ENCODE results near the gene LITAFD.
"Not testable (repeated sequence)": the region's sequence is repeated elsewhere in the genome, so short reads cannot be mapped to it uniquely, and the experiment has no call there.

Gene LITAFD

DNA sequence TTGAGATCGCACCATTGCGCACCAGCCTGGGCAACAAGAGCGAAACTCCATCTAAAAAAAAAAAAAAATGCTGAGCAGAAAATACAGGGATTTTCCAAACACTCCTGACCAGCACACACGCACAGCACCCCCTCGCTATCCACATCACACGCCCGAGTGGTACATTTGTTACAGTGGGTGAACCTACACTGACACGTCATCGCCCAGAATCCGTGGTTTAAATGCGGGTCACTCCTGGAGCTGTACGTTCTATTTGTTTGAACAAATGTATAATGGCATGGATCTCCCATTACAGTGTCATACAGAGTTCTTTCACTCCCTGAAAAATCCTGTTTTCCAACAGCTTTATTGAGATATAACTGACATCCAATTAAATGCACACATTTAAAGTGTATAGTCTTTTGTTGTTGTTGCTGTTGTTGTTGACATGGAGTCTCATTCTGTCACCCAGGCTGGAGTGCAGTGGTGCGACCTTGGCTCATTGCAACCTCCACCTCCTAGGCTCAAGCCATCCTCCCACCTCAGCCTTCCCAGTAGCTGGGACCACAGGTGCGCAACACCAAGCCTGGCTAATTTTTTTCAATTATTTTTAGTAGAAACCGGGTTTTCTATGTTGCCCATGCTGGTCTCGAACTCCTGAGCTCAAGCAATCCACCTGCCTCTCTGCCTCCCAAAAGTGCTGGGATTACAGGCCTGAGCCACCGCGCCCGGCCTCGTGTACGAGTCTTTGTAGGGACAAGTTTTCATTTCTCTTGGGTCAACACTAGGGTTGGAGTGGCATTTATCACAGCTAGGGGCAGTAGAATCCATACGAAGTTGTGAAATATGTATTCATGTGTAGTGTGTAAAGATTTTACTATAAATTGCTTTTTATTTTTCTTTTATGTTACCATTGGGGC is 8.9 kb upstream of the LITAFD start:
- DNase-seq: no peak

DNA sequence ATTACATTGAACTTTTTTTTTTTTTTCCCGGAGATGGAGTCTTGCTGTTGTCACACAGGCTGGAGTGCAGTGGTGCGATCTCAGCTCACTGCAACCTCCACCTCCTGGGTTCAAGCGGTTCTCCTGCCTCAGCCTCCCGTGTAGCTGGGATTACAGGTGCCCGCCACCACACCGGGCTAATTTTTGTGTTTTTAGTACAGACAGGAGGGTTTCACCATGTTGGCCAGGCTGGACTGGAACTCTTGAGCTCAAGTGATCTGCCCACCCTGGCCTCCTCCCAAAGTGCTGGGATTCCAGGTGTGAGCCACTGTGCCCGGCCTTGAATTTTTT is 8.3 kb upstream of the LITAFD start:
- not testable (repeated sequence) for DNase-seq

DNA sequence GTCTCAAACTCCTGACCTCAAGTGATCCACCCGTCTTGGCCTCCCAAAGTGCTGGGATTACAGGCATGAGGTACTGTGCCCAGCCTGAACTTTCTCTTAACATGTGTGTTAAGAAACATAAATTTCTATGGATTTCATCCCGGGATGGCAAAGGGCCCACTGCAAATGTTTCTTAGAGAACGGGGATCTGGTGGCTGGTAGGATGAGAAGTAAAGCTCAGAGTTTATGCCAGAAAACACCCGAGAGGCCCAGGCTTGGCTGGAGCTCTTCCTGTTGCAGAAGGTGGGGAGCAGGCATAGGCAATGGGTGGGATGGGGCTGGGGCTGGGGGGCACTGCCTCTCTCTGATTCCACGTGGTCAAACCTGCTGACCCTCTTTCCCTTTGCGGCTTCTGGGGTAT is 7.8 kb upstream of the LITAFD start:
- no peak for DNase-seq

DNA sequence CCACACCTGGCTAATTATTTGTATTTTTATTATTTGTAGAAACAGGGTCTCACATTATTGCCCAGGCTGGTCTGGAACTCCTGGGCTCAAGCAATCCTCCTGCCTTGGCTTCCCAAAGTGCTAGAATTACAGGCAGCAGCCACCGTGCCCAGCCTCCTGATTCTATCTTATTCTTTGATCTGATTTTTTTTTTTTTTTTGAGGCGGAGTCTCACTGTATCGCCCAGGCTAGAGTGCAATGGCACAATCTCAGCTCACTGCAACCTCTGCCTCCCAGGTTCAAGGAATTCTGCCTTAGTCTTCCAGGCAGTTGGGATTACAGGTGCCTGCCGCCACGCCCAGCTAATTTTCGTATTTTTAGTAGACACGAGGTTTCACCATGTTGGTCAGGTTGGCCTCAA is 6.8 kb upstream of the LITAFD start:
- not testable (repeated sequence) for DNase-seq

DNA sequence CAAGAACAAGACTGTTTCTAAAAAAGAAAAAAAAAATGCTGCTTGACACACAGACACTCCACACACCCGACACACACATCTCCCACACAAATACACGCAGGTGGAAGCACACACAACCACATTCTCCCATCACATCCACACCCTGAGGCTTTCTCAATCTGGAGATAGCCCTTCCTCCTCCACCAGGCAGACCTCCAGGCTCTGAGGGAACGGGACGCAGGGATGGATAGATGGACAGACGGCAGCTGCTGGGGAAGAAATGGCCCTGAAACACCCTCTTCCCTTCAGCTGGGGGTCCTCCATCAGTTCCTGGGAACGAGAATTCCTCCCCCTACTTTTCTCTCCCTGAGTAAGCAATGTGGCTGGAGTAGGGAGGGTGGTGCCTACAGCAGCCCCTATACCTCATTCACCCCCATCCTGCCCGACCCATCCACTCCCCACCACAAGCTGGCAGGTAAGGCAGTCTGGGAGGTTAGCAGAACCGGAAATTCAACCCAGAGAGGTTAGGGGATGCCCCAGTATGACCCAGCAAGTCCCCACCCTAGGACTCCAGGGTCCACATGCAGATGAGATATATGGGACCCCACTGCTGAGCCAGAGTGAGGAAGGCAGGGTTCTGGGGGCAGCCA is 4.1 kb upstream of the LITAFD start:
- DNase-seq: no peak

DNA sequence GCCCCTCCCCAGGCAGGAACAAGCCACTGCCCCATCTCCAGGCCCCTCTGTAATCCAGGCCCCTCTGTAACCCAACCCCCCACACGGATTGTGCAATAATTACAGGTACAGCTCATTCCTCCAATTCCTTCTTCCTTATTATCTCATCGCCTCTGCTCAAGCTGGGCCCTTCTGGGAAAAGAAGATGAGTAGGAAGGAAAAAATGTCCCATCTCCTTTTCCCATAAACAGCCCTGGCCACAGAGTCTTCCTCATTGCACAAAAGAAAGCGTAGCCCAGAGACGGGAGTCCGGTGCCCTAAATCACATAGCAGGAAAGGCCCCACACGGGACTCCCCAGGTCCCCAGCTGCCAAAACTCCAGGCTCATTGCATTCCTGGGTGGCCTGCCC is 3.6 kb upstream of the LITAFD start:
- DNase-seq: no peak

DNA sequence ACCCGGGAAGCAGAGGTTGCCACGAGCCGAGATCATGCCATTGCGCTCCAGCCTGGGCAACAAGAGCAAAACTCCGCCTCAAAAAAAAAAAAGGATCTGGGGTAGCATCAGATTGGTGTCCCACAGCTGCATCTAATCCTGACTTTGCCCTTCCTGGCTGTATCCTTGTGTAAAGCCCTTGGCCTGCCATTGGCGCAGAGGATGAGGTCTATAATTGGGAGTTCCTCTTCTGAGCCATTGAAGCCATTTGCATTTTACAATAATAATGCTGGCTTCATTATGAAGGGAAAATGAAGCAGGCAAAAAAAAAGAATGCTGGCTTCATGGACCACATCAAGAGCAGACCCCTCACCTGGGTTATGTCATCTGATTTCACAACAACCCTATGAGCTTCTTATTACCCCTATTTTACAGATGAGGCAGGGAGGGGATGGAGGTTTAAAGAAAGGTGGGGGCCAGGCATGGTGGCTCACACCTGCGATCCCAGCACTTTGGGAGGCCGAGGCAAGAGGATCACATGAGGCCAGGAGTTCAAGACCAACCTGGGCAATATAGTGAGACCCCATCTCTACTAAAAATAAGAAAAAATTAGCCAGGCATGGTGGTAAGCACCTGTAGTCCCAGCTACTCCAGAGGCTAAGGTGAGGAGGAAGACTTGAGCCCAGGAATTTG is 1.2 kb upstream of the LITAFD start:
- no peak for DNase-seq

DNA sequence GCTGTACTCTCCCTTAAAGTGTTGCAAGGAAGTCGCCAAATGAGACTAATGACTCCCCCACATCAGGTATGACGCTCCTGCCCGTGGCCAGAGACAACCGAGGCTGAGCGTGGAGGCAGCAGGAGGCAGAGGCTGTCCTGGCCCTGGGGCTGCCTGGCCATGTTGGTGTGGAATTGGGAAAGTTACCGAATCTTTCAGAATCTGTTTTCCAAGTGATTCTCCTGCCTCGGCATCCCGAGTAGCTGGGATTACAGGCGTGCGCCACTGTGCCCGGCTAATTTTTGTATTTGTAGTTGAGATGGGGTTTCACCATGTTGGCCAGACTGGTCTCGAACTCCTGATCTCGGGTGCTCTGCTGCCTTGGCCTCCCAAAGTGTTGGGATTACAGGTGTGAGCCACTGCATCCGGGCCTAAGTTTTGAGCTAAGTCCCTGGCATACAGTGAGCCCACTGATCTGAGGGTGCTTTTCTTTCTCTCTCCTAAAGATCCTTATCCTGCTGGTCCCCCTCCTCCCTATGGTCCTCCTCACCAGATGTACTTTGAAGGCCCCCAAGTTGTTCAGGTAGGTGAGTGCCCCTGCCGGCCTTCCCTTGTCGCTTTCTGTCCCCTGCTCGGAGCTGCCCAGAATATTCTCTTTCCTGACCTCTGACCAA is 700 bp downstream of the LITAFD start:
- DNase-seq: no peak

DNA sequence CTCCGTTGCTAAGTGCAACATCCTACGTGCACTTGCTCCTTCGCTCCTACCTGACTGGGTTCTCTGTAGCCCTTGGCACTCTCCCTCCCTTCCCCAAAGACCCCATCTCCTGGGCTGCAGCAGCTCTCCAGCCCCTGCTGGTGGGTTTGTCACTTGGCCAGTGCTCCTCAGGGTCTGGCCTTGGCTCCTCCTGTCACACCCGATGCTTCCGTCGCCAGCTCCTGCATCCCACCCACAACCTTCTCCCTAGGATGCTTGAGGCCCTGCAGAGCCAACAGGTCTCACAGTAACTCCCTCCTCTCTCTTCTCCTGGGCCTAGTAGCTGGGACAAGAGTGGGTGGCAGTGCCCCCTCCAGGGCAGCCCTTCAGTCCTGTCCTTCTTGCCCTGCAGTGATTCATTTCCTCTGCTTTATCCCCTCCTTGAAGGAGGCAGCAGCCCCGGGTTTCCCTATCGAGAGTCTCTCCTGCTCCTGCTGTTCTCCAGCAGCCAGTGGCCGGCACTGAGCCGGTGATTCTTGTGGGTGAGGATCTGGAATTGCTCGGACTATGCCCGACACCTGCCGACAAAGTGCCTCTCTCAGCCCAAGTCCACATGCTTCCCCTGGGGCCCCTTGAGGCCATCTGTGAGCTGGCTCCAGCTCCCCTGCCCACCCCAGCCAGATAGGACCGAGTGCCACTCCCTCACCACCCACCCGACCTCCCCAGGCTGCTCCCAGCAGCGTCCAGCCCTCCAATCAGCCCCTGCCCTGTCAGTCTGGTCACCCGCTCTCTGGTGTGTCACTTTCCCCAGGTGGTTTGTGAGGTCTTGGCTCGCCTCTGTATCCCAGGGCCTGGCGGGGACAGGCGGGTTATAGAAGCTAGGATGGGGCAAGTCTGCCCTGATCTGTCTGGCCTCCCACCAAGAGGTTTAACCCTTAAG is 3.8 kb downstream of the LITAFD start:
- no peak for DNase-seq

DNA sequence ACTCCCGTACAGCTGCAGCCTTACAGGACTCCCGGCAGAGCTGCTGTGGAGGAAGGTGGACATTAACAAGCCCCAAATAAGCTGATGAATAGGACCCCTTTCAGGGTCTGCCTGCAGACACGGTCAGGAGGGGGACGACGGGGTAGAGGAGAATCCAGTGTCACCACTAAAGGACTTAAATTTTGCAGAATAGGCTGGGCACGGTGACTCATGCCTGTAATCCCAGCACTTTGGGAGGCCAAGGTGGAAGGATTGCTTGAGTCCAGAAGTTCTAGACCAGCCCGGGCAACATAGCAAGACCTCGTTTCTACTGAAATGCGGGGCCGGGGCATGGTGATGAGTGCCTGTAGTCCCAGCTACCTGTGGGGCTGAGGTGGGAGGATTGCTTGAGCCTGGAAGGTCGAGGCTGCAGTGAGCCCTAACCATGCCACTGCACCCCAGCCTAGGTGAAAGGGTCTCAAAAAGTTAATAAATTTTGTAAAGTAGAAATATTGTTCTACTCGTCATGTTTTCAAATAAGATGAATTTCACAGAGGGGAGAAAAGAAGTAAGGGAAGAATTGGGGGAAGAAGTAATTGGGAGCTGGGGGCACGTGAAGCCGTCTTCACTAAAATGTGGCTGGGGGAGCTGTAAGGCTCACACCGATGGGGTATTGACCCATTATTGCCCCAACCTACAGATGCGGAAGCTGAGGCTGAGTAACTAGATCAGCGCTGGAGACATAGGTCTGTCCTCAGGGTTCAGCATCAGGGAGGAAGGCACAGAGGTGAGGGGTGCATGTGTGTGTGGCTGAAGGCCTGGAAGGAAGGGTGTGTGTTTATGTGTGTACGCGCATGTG is 4.7 kb downstream of the LITAFD start:
- DNase-seq: no peak

DNA sequence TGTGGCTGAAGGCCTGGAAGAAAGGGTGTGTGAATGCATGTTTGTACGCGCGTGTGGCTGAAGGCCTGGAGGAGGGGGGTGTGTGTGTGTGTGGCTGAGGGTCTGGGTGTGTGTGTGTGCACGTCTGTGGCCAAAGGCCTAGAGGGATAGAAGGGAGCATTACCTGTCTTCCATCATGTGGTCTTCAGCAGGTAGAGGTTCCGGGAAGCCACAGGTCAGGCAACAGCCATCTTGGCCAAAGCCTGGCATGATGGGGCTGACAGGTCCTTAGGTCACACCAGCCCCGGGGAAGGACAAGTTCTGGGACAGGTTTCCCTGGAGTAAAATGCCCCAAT is 5.2 kb downstream of the LITAFD start:
- no peak for DNase-seq

DNA sequence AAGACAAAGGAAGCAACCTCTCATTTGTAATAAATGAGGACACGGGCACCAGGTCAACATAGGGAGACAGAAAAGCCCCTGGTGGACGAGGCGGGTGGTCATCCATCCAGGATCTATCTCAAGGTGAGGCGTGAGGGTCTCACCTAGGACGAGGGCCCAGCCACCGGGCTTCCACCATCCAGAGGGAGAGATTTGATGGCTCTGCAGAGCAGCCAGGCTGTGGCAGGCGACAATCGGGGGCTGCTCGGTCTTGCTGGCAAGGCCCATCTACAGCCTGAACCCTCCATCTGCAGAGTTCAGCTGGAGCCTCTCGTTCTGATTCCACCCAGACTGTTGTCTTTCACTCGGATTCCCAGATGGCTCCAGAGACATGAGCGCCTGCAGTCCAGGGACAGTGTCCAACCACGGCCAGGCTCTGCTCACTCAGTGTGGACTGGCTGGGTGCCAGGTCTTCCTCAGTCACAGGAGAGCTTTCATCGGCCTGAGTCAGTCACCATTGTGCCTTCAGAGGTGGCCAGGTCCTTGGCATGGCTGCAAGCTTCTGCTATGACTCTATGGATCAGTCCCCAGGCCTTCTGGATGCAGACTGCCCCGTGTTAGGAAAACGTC is 5.9 kb downstream of the LITAFD start:
- DNase-seq: no peak

DNA sequence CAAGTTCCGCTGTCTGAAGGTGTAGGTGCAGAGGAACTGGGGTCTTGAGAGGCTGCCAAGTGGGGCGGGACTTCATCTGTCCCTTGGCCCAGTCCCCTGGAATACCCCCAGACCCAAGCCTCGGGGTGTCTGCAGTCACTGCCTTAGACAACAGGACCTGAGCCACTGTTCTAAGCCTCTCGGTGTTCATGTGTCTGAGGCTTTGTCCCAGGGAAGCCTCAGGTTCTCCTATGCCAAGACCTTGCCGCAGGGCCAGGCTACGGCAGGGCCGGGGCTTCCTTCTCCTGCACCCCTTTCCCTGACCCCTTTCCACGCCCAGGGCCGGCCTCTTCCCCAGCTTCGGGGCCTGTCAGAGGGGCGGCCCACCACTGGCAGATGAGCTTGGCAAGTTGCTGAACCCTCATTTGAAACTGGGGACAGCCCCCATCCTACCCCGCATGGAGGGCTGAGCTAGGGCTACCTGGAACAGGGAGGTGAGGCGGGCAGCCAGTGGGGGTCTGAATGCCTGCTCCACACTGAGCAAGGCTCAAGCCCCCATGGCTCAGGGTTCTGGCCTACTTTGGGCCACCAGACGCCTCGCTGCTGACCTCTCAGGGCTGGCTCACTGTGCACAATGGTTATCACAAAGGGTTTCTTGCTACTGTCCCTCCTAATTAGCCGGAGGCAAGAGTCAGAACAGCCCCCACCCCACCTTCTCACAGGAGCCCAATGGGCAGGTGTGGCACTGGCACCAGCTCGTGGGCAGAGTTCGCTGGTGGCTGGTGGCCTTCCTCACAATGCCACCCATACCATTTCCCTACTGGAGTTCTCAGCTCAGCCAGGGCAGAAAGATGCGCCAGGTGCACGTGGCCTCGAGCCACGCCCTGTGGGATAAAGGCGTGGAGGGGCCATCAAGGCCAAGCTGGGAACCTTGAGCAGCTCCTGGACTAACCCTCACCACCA is 7.1 kb downstream of the LITAFD start:
- DNase-seq: no peak

DNA sequence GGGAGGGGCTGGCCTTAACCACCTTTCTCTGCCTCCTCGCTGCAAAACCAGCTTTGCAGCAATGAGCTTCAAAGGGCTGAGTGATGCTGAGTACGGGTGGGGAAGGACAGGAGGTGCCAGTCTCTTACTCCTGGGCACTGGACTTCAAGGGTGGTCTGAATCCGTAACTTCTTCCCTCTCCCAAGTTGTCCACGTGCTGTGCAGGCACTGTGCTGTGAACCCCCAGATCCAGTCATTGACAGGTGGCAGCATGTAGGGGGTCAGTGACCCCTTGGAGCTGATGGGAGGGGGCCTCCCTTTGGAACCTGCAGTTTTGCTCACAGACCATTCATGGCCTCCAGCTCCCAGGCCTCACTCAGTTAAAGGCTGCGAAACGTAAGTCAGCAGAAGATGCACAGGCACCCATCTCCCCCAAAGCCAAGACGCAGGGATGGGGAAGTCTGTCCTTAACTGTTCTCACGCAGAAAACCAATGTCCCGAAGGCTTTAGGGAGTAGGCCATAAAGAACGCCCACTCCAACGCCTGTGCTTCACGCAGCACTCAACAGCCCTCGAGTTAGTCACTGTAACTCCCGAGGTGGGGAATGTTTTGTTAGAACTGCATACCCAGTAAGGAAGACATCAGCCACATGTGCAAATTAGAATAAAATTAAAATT is 7.9 kb downstream of the LITAFD start:
- no peak for DNase-seq

DNA sequence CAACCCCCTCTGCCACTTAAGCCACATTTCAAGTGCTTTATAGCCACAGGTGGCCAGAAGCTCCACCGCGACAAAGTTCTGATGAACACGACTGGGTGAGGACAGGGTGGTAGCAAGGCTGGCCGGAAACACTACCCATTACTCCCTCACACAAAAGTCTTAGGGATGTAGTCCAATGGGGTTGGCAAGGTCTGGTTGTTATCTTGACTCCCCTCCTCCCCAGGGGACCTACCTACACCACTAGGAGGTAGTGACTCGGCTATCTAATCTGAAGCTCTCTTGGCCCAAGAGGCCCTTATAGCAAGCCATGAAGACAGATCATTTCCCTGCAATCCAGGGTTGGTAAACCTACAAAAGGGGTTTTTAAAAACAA is 8.4 kb downstream of the LITAFD start:
- DNase-seq: no peak

DNA sequence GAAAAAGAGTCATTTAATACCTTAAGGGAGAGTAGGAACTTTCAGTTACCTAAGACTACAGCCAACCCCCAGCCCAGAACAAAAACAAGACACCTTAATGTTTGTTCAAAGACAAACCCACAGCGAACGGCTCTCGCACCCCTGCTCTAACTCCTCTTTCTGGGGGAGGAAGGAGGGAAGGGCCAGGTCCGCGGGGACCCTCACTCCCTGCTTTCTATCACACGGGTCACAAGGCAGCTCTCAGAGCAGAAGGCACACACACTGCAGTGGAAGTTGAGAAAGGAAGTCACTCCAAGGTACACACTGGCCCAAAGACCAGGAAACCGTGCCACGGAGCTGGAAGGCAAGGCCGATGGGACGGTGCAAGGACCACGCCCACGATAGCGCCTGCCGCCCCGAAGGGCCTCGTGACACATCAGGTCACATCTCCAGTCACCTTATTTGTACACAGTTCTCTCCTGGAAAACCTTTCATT is 10.0 kb downstream of the LITAFD start:
- DNase-seq: peak; percentile 37

DNA sequence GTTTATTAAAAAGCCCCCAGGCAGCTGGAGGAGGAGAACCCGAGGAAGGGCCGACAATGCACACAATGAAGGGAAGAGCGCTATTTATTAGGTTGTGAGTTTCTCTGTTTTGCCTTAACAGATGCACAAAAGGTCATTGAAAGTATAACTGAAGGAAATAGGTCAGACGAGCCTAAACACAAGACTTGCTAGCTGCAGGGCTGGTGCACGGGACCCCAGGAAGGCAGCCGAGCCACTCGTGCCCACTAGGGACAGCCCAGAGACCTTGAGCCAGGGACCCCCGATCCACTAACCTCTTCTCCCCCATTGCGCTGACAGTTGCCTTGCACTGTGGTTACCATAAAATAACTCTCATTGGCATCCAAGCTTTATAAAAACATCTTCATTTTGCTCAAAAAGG is 11.3 kb downstream of the LITAFD start:
- no peak for DNase-seq

DNA sequence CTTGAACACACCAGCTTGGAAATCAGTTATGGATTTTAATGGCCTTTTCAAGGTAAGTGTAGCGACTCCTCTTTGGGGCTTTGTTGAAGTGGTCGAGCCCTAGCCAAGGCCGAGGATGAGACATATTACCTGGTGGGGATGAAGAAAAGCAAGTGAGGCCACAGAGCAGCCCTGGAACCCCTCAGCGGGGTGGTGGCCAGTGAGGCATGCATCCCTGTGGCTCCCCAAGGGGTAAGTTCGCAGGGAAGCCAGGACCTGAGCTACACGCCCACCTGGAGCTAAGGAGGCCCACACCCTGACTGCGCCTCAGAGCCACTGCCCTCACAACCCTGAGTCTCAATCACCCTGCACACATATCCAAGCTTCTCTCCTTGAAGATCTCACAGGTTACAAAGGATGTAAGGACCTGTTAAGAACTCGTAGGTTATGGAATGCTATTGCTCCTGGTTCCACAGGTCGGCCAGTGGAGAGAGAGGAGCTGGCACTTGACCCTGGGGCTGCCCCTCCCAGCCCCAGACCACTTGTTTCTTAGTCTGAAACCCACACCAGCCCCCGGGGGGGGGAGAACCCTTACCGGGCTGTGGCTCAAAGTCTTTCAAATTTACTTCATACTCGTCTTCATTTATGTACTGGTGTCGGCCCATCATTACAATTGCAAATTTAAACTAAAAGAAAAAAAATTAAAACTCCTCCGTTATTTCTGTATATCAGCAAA is 12.0 kb downstream of the LITAFD start:
- DNase-seq: no peak
